ENCODE data around the gene MRPL2. TPM values are rescaled to one million over a fixed set of nuclear protein-coding genes. Genes with fewer than 3 reads are reported as not detected.

MRPL2 gene
- total and polyA plus RNA-seq, 2 of the 8 experiments (the other 6 are each of a cell fraction or from before 2014, with no cell fraction given): 58.7 to 99.9 TPM

GRCh38 chr6:43095939-43096338 lies 36.7 kb upstream of the MRPL2 start:
- Histone ChIP-seq H4K5ac (ENCODE audit: insufficient read length, low read depth, low read length) (no peak overlapping the region), H2BK12ac (ENCODE audit: low read depth, low read length) (peak overlapping the region; percentile 68; the same call in 1 of the 2 replicates), H2AK5ac (ENCODE audit: low read depth, low read length) (0 out of 2 replicates have a peak overlapping the region, but pooled peaks have one; percentile 59), H4K91ac (replicated peaks; ENCODE audit: insufficient read length, low read length) (peak overlapping the region; percentile 85), H3K4me2 (ENCODE audit: insufficient read depth in 1 of 2, low read depth in 2 of 2, low read length in 2 of 2) (0 out of 4 replicates have a peak overlapping the region, but pooled peaks of 1 of the 2 experiments have one; percentile 13), H2AFZ (ENCODE audit: low read length) (no peak overlapping the region), H3K23ac (ENCODE audit: insufficient read length) (no peak overlapping the region), H3K79me1 (ENCODE audit: low read depth, low read length) (peaks cover 15% of the 10 kb centered on the region), H3K18ac (ENCODE audit: extremely low read depth, low read length) (peak overlapping the region; percentile 51; the same call in 1 of the 2 replicates), H3K56ac (replicated peaks; ENCODE audit: insufficient read length, low read depth, low read length) (no peak overlapping the region), H3K23me2 (ENCODE audit: low read depth, low read length) (no peaks in the 10 kb centered on the region), H3K4me1 (replicated peaks in 1 of 4; ENCODE audit: control insufficient read depth in 3 of 4, insufficient read depth in 4 of 4, low read length in 3 of 4) (peaks cover 13 to 30% (median 19%) of the 10 kb centered on the region in 4 experiments), H3K36me3 (ENCODE audit: control insufficient read depth in 2 of 4, insufficient read depth in 4 of 4, low read length in 3 of 4) (no peaks in the 10 kb centered on the region), H2BK15ac (ENCODE audit: low read length) (no peak overlapping the region), H2BK120ac (replicated peaks; ENCODE audit: low read depth, low read length) (no peak overlapping the region), H3K14ac (ENCODE audit: insufficient read length) (no peak overlapping the region), H2BK20ac (ENCODE audit: low read length) (no peak overlapping the region), H3K9me3 (ENCODE audit: insufficient read depth in 2 of 2, low read depth in 1 of 2, low read length in 1 of 2) (no peaks in the 10 kb centered on the region), H3K79me2 (ENCODE audit: control insufficient read depth in 1 of 2, insufficient read depth in 2 of 2, low read length in 2 of 2) (peaks cover 7 to 87% of the 10 kb centered on the region in 2 experiments), H4K20me1 (replicated peaks in 1 of 2; ENCODE audit: control insufficient read depth in 1 of 2, insufficient read depth in 2 of 2, low read length in 2 of 2) (peaks cover 0 to 2% of the 10 kb centered on the region in 2 experiments), H3K27ac (ENCODE audit: low read depth, low read length) (peak overlapping the region; percentile 40; the same call in 1 of the 2 replicates), H2BK5ac (ENCODE audit: low read depth, low read length) (peak overlapping the region; percentile 82; the same call in 1 of the 2 replicates), H3K4me3 (ENCODE audit: extremely low read depth in 1 of 4, insufficient read depth in 2 of 4, low read depth in 3 of 4, low read length in 4 of 4) (no peak overlapping the region), H3K27me3 (replicated peaks in 1 of 4; ENCODE audit: control insufficient read depth in 3 of 4, extremely low read depth in 1 of 4, insufficient read depth in 3 of 4, low read length in 3 of 4) (no peaks in the 10 kb centered on the region), H4K8ac (ENCODE audit: extremely low read depth, insufficient read depth, low read length) (no peak overlapping the region), H3K9ac (replicated peaks in 1 of 4; ENCODE audit: extremely low read depth in 1 of 4, low read depth in 3 of 4, low read length in 3 of 4) (no peak overlapping the region), H3K4ac (replicated peaks; ENCODE audit: insufficient read length, low read depth, low read length) (no peak overlapping the region)
- CTCF ChIA-PET (ENCODE audit: partially characterized antibody): interaction anchor here (0.5 to 2.4 kb wide), 7 partner anchors 9 to 33 kb away, joined by 3 to 11 read pairs (median 5); partner anchors contain the start of gene PTK7
- TF ChIP-seq ASH2L (IDR thresholded peaks at IDR 0.05; ENCODE audit: low read length): peak; percentile 15
- TF ChIP-seq HDAC6 (IDR thresholded peaks at IDR 0.05; ENCODE audit: low read depth, low read length): no peak
- POLR2A ChIA-PET (ENCODE audit: partially characterized antibody): interaction anchor here (0.8 to 3.2 kb wide), 8 partner anchors 13 to 36 kb away, joined by 3 to 13 read pairs (median 3); no protein-coding TSS in a partner anchor
- 82% methylated on average over 7 of the region's 7 CpGs; no CpG with 5 or more reads in 1 of the 2 experiments for WGBS, 2 experiments (ENCODE audit: extremely low coverage in 1 of 2, insufficient coverage in 1 of 2, insufficient read length in 1 of 2, insufficient replicate concordance in 2 of 2, low coverage in 1 of 2, low lambda C conversion rate in 2 of 2, missing lambda C conversion rate in 1 of 2)
- no peak for FAIRE-seq
- no peak for DNase-seq (ENCODE audit: low read depth in 1 of 2, low spot score in 2 of 2)
